ENCODE data around the gene AP1S3. TPM values are rescaled to one million over a fixed set of nuclear protein-coding genes. Genes with fewer than 3 reads are reported as not detected.

Gene AP1S3
- total and polyA plus RNA-seq, 2 of the 4 experiments (the other 2 are of a cell fraction), result 2.5 to 4.1 TPM

- no peaks in the 10 kb centered on the region for H3K36me3 ChIP-seq (ENCODE audit: control insufficient read depth, insufficient read depth, low read length)
- in situ Hi-C loops (cut with MboI; ENCODE audit: low sequenced_read_pairs) (loop anchor here (25.0 kb wide), 1 partner anchor 475 kb away; no protein-coding TSS in a partner anchor), intact Hi-C loops (cut with micrococcal nuclease) (no loop called here), dilution Hi-C loops (cut with HindIII; ENCODE audit: low sequenced_read_pairs, unreplicated experiment) (no loop called here)
- ATAC-seq (ENCODE audit: low read depth) (no peak), DNase-seq (no peak)
- H3K27me3 ChIP-seq (ENCODE audit: control insufficient read depth, insufficient read depth, low read length), result no peaks in the 10 kb centered on the region
- H3K23ac ChIP-seq (ENCODE audit: low read depth, low read length), result no peak overlapping the region
- H2BK120ac ChIP-seq (ENCODE audit: low read depth, low read length), result no peak overlapping the region
- H4K8ac ChIP-seq (ENCODE audit: low read depth in 2 of 2, low read length in 2 of 2), result no peak overlapping the region
- 0 out of 3 replicates have a peak overlapping the region, but pooled peaks have one; percentile 6 for H2BK15ac ChIP-seq (ENCODE audit: low read depth, low read length)
- no peaks in the 10 kb centered on the region for H3K9me1 ChIP-seq (ENCODE audit: insufficient read depth, low read length)
- H3K18ac ChIP-seq (ENCODE audit: low read depth, low read length), result no peak overlapping the region
- H3K4me1 ChIP-seq (ENCODE audit: control insufficient read depth, insufficient read depth, low read length), result no peaks in the 10 kb centered on the region
- H4K91ac ChIP-seq (ENCODE audit: insufficient read depth, low read depth, low read length), result no peak overlapping the region
- H3K9me3 ChIP-seq (ENCODE audit: control insufficient read depth, insufficient read depth, low read length), result no peaks in the 10 kb centered on the region
- H4K20me1 ChIP-seq (ENCODE audit: insufficient read depth, low read length), result no peaks in the 10 kb centered on the region
- 83% methylated on average over 1 of the region's 2 CpGs; no CpG with 5 or more reads in 1 of the 2 experiments for WGBS, 2 experiments (ENCODE audit: extremely low coverage in 2 of 2, insufficient read length in 1 of 2)
- ChIA-PET POLR2A (ENCODE audit: unreplicated experiment) (no interaction called here), CTCF (no interaction called here)
- H2BK5ac ChIP-seq (ENCODE audit: low read depth, low read length, poor library complexity, severe bottlenecking), result no peak overlapping the region
- no TSS peak for BruUV-seq (replicated peaks)
- no peak overlapping the region for H4K5ac ChIP-seq (ENCODE audit: low read depth, low read length)
- H2AK9ac ChIP-seq (replicated peaks; ENCODE audit: low read depth, low read length, poor library complexity), result no peak overlapping the region
- H3K9ac ChIP-seq (ENCODE audit: low read depth, low read length), result no peak overlapping the region
- no peak overlapping the region for H2BK20ac ChIP-seq (ENCODE audit: low read depth, low read length)
- H3K56ac ChIP-seq (ENCODE audit: extremely low read depth, insufficient read depth, low read length), result no peak overlapping the region
- no peaks in the 10 kb centered on the region for H3K79me1 ChIP-seq (ENCODE audit: low read depth in 1 of 2, low read length in 2 of 2)
- no peak overlapping the region for H3K27ac ChIP-seq (ENCODE audit: insufficient read depth, low read length)
- no peak overlapping the region for H3K14ac ChIP-seq (replicated peaks; ENCODE audit: low read depth, low read length)
- H3K4me3 ChIP-seq (ENCODE audit: insufficient read depth, low read depth, low read length), result no peak overlapping the region
- no peak overlapping the region for H3K4ac ChIP-seq (ENCODE audit: low read depth, low read length)
- no peak overlapping the region for H2AFZ ChIP-seq (replicated peaks; ENCODE audit: low read length, poor library complexity)
- H2AK5ac ChIP-seq (ENCODE audit: low read depth, low read length), result no peak overlapping the region
- H3K4me2 ChIP-seq (ENCODE audit: low read depth, low read length), result no peak overlapping the region
- no peak for TF ChIP-seq MAFK (IDR thresholded peaks at IDR 0.05; ENCODE audit: low read depth, low read length)
- TF ChIP-seq USF2 (IDR thresholded peaks at IDR 0.05; ENCODE audit: low read depth, low read length), result no peak
- no peak for TF ChIP-seq RCOR1 (IDR thresholded peaks at IDR 0.05; ENCODE audit: insufficient replicate concordance, low read length)
- TF ChIP-seq MAZ (IDR thresholded peaks at IDR 0.05; ENCODE audit: borderline replicate concordance, low read depth, low read length), result no peak
- TF ChIP-seq POLR2A (IDR thresholded peaks at IDR 0.05; ENCODE audit: low read depth, low read length), result no peak
- no peak for TF ChIP-seq BHLHE40 (IDR thresholded peaks at IDR 0.05; ENCODE audit: low read depth, low read length)
- no peak for TF ChIP-seq SMC3 (IDR thresholded peaks at IDR 0.05; ENCODE audit: low read depth, low read length)
- no peak for TF ChIP-seq RFX5 (IDR thresholded peaks at IDR 0.05; ENCODE audit: low read depth, low read length)
- TF ChIP-seq CHD1 (IDR thresholded peaks at IDR 0.05; ENCODE audit: low read depth, low read length), result no peak
- no peak for TF ChIP-seq NFE2L2 (IDR thresholded peaks at IDR 0.05; ENCODE audit: low read depth, low read length)
- TF ChIP-seq FOS (IDR thresholded peaks at IDR 0.05; ENCODE audit: low read depth, low read length), result no peak
- no peak for TF ChIP-seq RAD21 (IDR thresholded peaks at IDR 0.05; ENCODE audit: low read length)
- TF ChIP-seq MXI1 (IDR thresholded peaks at IDR 0.05; ENCODE audit: borderline replicate concordance, low read depth, low read length), result no peak
- TF ChIP-seq CEBPB (IDR thresholded peaks at IDR 0.05; ENCODE audit: low read depth, low read length), result no peak
- no peak for TF ChIP-seq ELK1 (IDR thresholded peaks at IDR 0.05; ENCODE audit: borderline replicate concordance, low read depth, low read length)
- TF ChIP-seq CTCF (conservative IDR thresholded peaks at IDR 0.05; ENCODE audit: low read depth, low read length), result no peak
Measured at GRCh38 chr2:223787358-223787757, 50.0 kb downstream of the AP1S3 start.

Measured in IMR-90 (cell line).